SIG-M5 (cell line): ENCODE results near the gene ZNF567.
"Not testable (repeated sequence)": the region's sequence is repeated elsewhere in the genome, so short reads cannot be mapped to it uniquely, and the experiment has no call there.

ENCODE experiments used
- DNase-seq: peaks from one replicate; lab custom pipeline; 2025; lab: John Stamatoyannopoulos, UW

ZNF567 gene

GRCh38 chr19:36687214-36688056 is at the start of gene ZNF567:
TSS of gene ZNF567 (plus strand) at chr19:36687612. CDS start at chr19:36694868, 7,256 bp downstream.
- peak; percentile 67 for DNase-seq

DNA sequence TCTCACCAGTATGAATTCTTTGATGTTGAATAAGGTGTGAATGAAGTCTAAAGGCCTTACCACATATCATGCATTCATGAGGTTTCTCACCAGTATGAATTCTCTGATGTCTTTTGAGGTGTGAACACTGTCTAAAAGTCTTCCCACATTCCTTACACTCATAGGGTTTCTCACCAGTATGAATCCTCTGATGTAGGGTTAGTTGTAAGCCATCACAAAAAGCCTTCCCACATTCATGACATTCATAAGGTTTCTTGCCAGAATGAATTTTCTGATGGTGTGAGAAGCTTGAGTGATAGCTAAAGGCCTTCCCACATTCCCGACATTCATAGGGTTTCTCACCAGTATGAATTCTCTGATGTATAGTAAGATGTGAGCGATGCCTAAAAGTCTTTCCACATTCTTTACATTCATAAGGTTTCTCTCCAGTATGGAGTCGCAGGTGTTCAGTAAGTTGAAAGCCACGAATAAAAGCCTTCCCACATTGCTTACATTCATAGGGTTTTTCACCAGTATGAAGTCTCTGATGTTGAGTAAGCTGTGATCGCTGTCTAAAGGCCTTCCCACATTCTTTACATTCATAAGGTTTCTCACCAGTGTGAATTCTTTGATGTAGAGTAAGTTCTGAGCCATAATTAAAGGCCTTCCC is 48.4 kb upstream of the ZNF567 start:
- no peak for DNase-seq

- no peak for DNase-seq
These were observed 40.7 kb upstream of the ZNF567 start for GRCh38 chr19:36646746-36647145.

GRCh38 chr19:36652958-36653357 is 34.5 kb upstream of the ZNF567 start:
- no peak for DNase-seq

DNA sequence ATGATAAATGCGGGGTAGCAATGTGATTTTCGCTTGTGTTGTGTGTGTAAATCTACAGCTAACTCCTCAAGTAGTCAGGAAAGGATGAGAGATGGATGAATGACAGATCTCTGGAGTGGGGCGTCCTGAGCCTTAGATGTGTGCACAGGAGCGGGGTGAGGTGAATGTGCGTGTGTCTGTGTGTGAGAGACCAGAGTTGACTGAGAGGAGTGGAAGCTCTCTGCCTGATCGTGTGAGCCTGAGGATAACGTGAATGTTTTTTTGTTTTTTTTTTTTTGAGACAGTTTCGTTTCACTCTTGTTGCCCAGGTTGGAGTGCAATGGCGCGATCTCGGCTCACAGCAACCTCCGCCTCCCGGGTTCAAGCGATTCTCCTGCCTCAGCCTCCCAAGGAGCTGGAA is 21.6 kb upstream of the ZNF567 start:
- DNase-seq, result no peak

DNA sequence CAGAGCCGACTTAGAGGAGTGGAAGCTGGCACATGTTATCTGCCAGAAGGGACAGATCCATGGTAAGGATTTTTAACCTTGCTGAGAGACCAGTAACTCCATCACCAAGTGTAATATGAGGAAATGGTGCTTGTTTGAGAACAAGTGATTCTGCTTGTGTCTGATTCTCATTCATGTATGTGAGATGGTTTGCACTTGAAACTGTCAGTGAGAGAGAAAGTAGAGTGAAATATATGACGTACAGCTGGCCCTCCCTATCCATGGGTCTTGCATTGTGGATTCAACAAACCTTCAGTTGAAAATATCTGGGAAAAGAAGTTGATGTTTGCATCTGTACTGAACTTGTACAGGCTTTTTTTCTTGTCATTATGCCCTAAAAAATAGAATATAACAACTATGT is 18.8 kb upstream of the ZNF567 start:
- DNase-seq, result no peak

- no peak for DNase-seq
These were observed 15.0 kb upstream of the ZNF567 start for GRCh38 chr19:36672368-36672767.

GRCh38 chr19:36674201-36674600 is 13.2 kb upstream of the ZNF567 start:
- DNase-seq, result no peak

- DNase-seq, result no peak
These were observed 8.0 kb upstream of the ZNF567 start for GRCh38 chr19:36679455-36679854.

DNA sequence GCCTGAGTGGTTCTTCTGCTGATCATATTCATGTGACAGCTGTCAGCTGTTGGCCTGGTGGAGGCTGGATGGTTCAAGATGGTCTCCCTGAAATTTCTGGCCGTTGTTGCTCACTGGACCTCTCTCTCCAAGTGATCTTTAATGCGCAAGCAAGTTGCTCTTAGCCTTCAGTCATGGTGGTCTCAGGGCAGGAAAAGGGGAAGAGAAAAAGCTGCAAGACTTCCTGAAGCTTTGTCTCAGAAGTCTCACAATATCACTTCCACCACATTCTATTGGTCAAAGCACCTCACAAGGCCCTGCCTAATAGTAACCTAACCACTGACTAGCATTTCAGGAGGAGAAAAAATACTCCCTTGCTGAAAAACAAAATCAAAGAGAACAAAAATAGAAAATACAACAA is 1.6 kb upstream of the ZNF567 start:
- no peak for DNase-seq

GRCh38 chr19:36686365-36687213 is 823 bp upstream of the ZNF567 start:
- DNase-seq, result no peak

DNA sequence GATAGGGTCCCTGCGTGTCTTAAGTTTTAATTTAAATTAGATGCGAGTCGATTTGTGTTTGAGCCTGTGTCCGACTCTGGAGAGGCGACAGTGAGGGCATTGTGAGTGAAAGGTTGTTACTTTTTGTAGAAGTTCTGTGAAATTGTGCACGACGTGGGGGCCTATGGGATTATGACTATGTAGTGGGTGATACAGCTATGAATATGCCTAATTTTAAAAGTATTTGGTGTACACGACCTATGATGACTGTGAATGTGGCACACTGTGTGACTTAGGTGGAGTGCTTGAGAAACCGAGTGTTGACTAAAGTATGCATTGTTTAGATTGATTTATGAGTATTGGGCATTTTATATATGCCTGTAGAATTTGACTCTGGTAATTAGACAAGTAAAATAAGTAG is 646 bp downstream of the ZNF567 start:
- no peak for DNase-seq

DNA sequence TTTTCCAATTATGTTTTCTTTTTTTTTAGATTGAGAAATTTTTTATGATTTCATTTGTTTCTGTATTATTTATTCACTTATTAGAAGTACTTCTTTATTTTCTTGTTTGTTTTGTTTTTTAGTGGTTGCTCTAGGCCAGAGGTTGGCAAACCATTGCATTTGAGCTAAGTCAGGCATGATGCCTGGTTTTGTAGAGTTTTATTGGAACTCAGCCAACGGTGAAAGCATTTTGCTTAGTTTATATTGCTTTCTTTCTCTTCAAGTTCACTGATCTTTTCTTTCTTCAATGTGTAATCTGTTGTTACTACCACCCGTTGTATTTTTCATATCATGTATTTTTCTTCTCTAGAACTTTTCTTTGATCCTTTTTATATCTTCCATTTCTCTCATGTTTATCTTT is 19.7 kb downstream of the ZNF567 start:
- no peak for DNase-seq

DNA sequence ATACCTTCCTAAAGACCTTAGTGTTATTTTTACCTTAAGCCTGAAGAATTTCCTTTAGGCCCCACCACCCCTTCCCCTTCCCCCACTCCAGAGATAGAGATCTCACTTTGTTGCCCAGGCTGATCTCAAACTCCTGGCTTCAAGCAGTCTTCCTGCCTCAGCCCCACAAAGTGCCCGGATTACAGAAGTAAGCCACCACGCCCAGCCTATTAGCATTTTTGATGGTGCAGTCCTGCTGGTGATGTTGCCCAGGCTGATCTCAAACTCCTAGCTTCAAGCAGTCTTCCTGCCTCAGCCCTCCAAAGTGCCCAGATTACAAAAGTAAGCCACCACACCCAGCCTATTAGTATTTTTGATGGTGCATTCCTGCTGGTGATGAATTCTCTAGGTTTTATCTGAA is 22.0 kb downstream of the ZNF567 start:
- no peak for DNase-seq

DNA sequence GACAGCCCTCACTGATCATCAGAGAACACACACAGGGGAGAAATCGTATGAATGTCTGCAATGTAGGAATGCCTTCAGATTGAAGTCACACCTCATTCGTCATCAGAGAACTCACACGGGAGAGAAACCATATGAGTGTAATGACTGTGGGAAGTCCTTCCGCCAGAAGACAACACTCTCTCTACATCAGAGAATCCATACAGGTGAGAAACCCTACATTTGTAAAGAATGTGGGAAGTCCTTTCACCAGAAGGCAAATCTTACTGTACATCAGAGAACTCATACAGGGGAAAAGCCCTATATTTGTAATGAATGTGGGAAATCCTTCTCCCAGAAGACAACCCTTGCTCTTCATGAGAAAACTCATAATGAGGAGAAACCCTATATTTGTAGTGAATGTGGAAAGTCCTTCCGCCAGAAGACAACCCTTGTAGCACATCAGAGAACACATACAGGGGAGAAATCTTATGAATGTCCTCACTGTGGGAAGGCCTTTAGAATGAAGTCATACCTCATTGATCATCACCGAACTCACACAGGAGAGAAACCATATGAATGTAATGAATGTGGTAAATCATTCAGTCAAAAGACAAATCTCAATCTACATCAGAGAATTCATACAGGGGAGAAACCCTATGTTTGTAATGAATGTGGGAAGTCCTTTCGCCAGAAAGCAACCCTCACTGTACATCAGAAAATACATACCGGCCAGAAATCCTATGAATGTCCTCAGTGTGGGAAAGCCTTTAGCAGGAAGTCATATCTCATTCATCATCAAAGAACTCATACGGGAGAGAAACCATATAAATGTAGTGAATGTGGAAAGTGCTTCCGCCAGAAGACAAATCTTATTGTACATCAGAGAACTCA is 32.5 kb downstream of the ZNF567 start:
- DNase-seq, result no peak

DNA sequence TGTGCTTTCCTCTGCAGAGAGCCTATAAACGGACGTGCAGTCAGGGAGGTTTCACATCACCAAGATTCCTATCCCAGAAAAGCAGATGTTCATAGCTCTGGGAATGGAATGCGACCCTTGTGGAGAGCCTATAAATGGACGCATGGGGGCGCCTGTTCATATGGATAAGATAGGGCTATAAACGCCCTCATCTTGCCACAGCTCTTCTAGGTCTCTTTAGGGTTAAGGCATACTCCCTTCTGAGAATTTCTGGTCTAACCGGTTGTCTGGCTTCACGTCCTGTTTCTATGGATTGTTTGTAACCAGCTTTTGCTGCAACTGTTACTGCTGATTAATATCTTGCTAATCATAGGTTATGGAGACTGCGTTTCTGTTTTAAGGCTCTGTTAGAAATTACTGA is 48.8 kb downstream of the ZNF567 start:
- not testable (repeated sequence) for DNase-seq

DNA sequence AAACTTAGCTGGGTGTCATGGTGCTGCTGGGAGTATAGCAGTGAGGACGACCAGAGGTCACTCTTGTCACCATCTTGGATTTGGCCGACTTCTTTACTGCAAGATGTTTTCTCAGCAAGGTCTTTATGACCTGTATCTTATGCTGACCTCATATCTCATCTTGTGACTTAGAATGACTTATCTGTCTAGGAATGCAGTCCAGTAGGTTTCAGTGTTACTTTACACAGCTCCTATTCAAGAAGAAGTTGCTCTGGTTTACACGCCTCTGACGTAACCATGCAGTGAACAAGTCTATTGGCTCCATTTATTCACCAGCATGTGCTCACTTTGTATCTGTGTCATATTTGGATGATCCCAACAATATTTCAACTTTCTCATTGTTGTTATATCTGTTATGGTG is 58.5 kb downstream of the ZNF567 start:
- DNase-seq, result no peak

GRCh38 chr19:36747750-36748149 is 60.3 kb downstream of the ZNF567 start:
- DNase-seq, result no peak

DNA sequence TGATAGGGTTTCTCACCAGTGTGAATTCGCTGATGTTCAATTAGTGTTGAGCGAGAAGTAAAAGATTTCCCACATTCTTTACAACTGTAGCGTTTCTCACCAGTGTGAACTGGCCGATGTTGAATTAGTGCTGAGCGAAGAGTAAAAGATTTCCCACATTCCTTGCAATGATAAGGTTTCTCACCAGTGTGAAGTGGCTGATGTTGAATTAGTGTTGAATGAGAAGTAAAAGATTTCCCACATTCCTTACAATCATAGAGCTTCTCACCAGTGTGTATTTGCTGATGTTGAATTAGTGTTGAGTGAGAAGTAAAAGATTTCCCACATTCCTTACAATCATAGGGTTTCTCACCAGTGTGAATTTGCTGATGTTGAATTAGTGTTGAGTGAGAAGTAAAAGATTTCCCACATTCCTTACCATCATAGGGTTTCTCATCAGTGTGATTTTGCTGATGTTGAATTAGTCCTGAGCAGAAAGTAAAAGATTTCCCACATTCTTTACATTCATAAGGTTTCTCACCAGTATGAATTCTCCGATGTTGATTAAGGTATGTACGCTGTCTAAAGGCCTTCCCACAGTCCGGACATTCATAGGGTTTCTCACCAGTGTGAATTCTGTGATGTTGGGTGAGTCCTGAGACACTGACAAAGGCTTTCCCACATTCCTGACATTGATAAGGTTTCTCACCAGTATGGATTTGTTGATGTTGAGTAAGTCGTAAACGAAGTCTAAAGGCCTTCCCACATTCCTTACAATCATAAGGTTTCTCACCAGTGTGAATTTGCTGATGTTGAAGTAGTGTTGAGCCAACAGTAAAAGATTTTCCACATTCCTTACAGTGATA is 61.2 kb downstream of the ZNF567 start:
- no peak for DNase-seq

DNA sequence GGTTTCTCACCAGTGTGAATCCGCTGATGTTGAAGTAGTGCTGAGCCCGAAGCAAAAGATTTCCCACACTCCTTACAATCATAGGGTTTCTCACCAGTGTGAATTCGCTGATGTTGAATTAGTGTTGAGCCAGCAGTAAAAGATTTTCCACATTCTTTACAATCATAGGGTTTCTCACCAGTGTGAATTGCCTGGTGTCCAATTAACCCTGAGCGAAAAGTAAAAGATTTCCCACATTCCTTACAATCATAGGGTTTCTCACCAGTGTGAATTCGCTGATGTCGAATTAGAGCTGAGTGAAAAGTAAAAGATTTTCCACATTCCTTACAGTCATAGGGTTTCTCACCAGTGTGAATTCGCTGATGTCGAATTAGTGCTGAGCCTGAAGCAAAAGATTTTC is 62.2 kb downstream of the ZNF567 start:
- not testable (repeated sequence) for DNase-seq
